Lung (tissue), 12 donors: ENCODE results near the gene TRAPPC2. TPM values are rescaled to one million over a fixed set of nuclear protein-coding genes. Genes with fewer than 3 reads are reported as not detected.

Experiments used
- ATAC-seq: fragments of 200-7000 bp; cut with Tn5 transposase; one replicate; pipeline ENCODE4 v1.9.1; 2020; ENCODE audit warnings: moderate number of reproducible peaks; ENCODE audit not compliant: insufficient read depth, low FRiP score
- DNase-seq, 3 donors: peaks; one replicate each; pipeline ENCODE4 v3.0.0-alpha.2; 2013 to 2017
- H3K27ac ChIP-seq, 2 donors: one replicate each; pipeline ENCODE4 v1.5.1; 2013; ENCODE audit warnings: mild to moderate bottlenecking in 2 of 2, moderate library complexity in 2 of 2, control low read depth in 1 of 2, inconsistent platforms in 1 of 2, low read depth in 1 of 2, low read length in 1 of 2
- H3K27me3 ChIP-seq, 3 donors: one replicate each; pipeline ENCODE4 v1.5.1; 2013; ENCODE audit warnings: low read length in 2 of 3; ENCODE audit not compliant: control insufficient read depth in 3 of 3, insufficient read depth in 3 of 3
- H3K36me3 ChIP-seq, 4 donors: one replicate each; pipeline ENCODE4 v1.5.1; 2013; ENCODE audit warnings: low read length in 4 of 4, mild to moderate bottlenecking in 1 of 4, moderate library complexity in 1 of 4; ENCODE audit not compliant: control insufficient read depth in 4 of 4, insufficient read depth in 4 of 4
- H3K4me1 ChIP-seq, 5 donors: one replicate each; pipeline ENCODE4 v1.5.1; 2013; ENCODE audit warnings: low read length in 5 of 5, mild to moderate bottlenecking in 2 of 5, moderate library complexity in 1 of 5; ENCODE audit not compliant: control insufficient read depth in 5 of 5, insufficient read depth in 5 of 5
- H3K4me3 ChIP-seq: one replicate; pipeline ENCODE4 v1.5.1; 2013; ENCODE audit warnings: mild to moderate bottlenecking, control low read depth, moderate library complexity
- H3K9ac ChIP-seq, 2 donors: one replicate each; pipeline ENCODE4 v1.5.1; 2013; ENCODE audit warnings: low read length in 2 of 2, control low read depth in 1 of 2; ENCODE audit not compliant: insufficient read depth in 1 of 2
- H3K9me3 ChIP-seq, 4 donors: one replicate each; pipeline ENCODE4 v1.5.1; 2013; ENCODE audit warnings: low read length in 3 of 4, mild to moderate bottlenecking in 1 of 4, moderate library complexity in 1 of 4; ENCODE audit not compliant: control insufficient read depth in 4 of 4, insufficient read depth in 3 of 4
- CTCF ChIP-seq: IDR thresholded peaks from 2 replicates; pipeline ENCODE4 v1.5.1; 2012; ENCODE audit warnings: mild to moderate bottlenecking; ENCODE audit errors: control extremely low read depth, extremely low read depth
- WGBS, 2 donors: extraction: QIAGEN DNeasy Blood & Tissue Kit; methylation state at CpG; one replicate each; pipeline ENCODE4 v1.1.7; 2013; 5-methylcytosine and 5-hydroxymethylcytosine counted together
- polyA plus RNA-seq, 2 donors: library from polyadenylated mRNA; stranded (reverse); fragments of 200-250 nt; gene quantifications; one replicate each; pipeline ENCODE4 v1.2.1, GENCODE V29; 2013
- total RNA-seq, 2 donors: library from RNA; depleted of rRNA in 1 of 2; stranded (reverse); fragments of >200 nt in 1 of 2; gene quantifications; one replicate each; pipeline ENCODE4 v1.2.1, GENCODE V29; 2014 to 2021
- donor health status: control.
- donor health status: control.
- donor health status: Bipolar disorder and iron deficiency.
- donor health status: healthy.
- donor health status: DM: yes; HTN: yes; CAD: no.

The TRAPPC2 gene
- total and polyA plus RNA-seq, 4 donors, result 4.7 to 32.6 (median 10.5) TPM

DNA sequence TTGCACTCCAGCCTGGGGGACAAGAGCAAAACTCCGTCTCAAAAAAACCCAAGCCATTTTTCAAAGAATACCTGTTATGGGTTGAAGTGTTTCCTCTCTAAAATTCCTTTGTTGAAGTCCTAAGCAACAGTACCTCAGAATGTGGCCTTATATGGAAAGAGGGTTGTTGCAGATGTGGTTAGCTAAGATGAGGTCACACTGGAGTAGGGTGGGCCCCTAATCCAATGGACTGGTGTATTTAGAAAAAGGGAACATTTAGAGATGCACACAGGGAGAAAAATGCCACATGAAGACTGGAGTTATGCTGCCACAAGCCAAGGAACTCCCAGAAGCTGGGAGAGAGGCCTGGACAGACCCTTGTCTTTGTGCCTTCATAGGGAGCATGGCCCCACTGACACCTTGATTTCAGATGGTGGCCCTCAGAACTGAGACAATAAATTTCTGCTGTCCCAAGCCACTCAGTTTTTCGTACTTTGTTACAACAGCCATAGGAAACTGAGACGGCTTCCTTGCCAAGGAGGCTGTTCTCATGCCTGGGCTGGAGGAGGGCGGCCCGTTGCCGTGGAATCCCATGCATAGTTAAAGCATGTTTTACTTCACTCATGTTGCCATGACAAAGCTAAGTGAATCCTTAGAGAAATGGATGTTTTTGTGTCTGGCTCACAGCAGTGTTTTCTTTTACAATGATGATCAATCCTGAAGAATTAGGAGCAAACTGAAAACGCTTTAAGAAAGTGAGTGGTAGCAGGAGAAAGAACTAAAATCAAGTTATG, 16.5 kb downstream of the TRAPPC2 start:
- Histone ChIP-seq H3K27me3 (peaks cover 0 to 8% (median 3%) of the 10 kb centered on the region in 3 donors), H3K9ac (no peak overlapping the region), H3K36me3 (peaks cover 0 to 5% (median 3%) of the 10 kb centered on the region in 4 donors), H3K4me3 (no peak overlapping the region), H3K4me1 (peaks cover 0 to 10% (median 5%) of the 10 kb centered on the region in 5 donors), H3K9me3 (peaks cover 0 to 3% (median 0%) of the 10 kb centered on the region in 4 donors), H3K27ac (peak overlapping the region in 1 of 2 donors; percentile 36)
- DNase-seq (peak in 1 of 3 donors; percentile 27), ATAC-seq (no peak)
- no peak for TF ChIP-seq CTCF
- WGBS, 2 donors, result 77 to 82% methylated on average over 7 of the region's 7 CpGs

GRCh38 chrX:13716905-13717304, 17.5 kb downstream of the TRAPPC2 start:
- 75 to 89% methylated on average over 6 of the region's 6 CpGs for WGBS, 2 donors
- H3K27ac ChIP-seq, result no peak overlapping the region
- no peak overlapping the region for H3K4me3 ChIP-seq
- H3K9me3 ChIP-seq, result peaks cover 0 to 3% (median 0%) of the 10 kb centered on the region in 4 donors
- TF ChIP-seq CTCF, result no peak
- H3K9ac ChIP-seq, result no peak overlapping the region
- peaks cover 0 to 7% (median 0%) of the 10 kb centered on the region in 5 donors for H3K4me1 ChIP-seq
- no peak for ATAC-seq
- peaks cover 0 to 7% (median 3%) of the 10 kb centered on the region in 4 donors for H3K36me3 ChIP-seq
- H3K27me3 ChIP-seq, result peaks cover 0 to 8% (median 3%) of the 10 kb centered on the region in 3 donors
- DNase-seq, result no peak

- DNase-seq (no peak), ATAC-seq (no peak)
- H3K27me3 ChIP-seq, result peaks cover 0 to 12% (median 3%) of the 10 kb centered on the region in 3 donors
- H3K4me1 ChIP-seq, result peaks cover 0 to 3% (median 0%) of the 10 kb centered on the region in 5 donors
- no peak overlapping the region for H3K9ac ChIP-seq
- TF ChIP-seq CTCF, result no peak
- no peak overlapping the region for H3K27ac ChIP-seq
- WGBS, 2 donors, result 85 to 86% methylated on average over 9 of the region's 9 CpGs
- H3K36me3 ChIP-seq, result peaks cover 0 to 9% (median 6%) of the 10 kb centered on the region in 4 donors
- no peak overlapping the region for H3K4me3 ChIP-seq
- H3K9me3 ChIP-seq, result peaks cover 0 to 3% (median 0%) of the 10 kb centered on the region in 4 donors
Measured at GRCh38 chrX:13716455-13716854, 18.0 kb downstream of the TRAPPC2 start.
